Ishikawa (cell line): ENCODE results near the gene TMEM192.

Experiments used
- CEBPB ChIP-seq: IDR thresholded peaks from 2 replicates; pipeline ENCODE4 v1.6.1; 2012
- EP300 ChIP-seq: IDR thresholded peaks from 2 replicates; pipeline ENCODE4 v1.6.1; 2012; ENCODE audit warnings: borderline replicate concordance
- MAX ChIP-seq: IDR thresholded peaks from 2 replicates; pipeline ENCODE4 v1.6.1; 2012
- RAD21 ChIP-seq: IDR thresholded peaks from 2 replicates; pipeline ENCODE4 v1.6.1; 2012; ENCODE audit warnings: low read depth
- TAF1 ChIP-seq: IDR thresholded peaks from 2 replicates; pipeline ENCODE4 v1.6.1; 2012; ENCODE audit warnings: low read depth, mild to moderate bottlenecking
- TF ChIP-seq, protein P1 (sequence below): IDR thresholded peaks from 2 replicates; pipeline ENCODE4 v1.6.1; 2012
- TF ChIP-seq, protein P2 (sequence below): IDR thresholded peaks from 2 replicates; pipeline ENCODE4 v1.6.1; 2012; ENCODE audit warnings: low read depth, mild to moderate bottlenecking

GRCh38 chr4:165058666-165059065 lies 54.0 kb downstream of the TMEM192 start:
- TF ChIP-seq, protein P1, sequence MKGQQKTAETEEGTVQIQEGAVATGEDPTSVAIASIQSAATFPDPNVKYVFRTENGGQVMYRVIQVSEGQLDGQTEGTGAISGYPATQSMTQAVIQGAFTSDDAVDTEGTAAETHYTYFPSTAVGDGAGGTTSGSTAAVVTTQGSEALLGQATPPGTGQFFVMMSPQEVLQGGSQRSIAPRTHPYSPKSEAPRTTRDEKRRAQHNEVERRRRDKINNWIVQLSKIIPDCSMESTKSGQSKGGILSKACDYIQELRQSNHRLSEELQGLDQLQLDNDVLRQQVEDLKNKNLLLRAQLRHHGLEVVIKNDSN: no peak
- TF ChIP-seq EP300 (no peak), MAX (no peak), TAF1 (no peak), RAD21 (no peak), CEBPB (no peak)
- TF ChIP-seq, protein P2, sequence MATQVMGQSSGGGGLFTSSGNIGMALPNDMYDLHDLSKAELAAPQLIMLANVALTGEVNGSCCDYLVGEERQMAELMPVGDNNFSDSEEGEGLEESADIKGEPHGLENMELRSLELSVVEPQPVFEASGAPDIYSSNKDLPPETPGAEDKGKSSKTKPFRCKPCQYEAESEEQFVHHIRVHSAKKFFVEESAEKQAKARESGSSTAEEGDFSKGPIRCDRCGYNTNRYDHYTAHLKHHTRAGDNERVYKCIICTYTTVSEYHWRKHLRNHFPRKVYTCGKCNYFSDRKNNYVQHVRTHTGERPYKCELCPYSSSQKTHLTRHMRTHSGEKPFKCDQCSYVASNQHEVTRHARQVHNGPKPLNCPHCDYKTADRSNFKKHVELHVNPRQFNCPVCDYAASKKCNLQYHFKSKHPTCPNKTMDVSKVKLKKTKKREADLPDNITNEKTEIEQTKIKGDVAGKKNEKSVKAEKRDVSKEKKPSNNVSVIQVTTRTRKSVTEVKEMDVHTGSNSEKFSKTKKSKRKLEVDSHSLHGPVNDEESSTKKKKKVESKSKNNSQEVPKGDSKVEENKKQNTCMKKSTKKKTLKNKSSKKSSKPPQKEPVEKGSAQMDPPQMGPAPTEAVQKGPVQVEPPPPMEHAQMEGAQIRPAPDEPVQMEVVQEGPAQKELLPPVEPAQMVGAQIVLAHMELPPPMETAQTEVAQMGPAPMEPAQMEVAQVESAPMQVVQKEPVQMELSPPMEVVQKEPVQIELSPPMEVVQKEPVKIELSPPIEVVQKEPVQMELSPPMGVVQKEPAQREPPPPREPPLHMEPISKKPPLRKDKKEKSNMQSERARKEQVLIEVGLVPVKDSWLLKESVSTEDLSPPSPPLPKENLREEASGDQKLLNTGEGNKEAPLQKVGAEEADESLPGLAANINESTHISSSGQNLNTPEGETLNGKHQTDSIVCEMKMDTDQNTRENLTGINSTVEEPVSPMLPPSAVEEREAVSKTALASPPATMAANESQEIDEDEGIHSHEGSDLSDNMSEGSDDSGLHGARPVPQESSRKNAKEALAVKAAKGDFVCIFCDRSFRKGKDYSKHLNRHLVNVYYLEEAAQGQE: no peak
